H1 (cell line): ENCODE results near the gene TSPAN32.

Experiments
- EP300 ChIP-seq, 2 experiments: IDR thresholded peaks; 1 replicate in 1 of 2; 2 replicates in 1 of 2; pipeline ENCODE4 v1.6.1; 2011 to 2012; ENCODE audit warnings: low read depth in 2 of 2, low read length in 2 of 2, mild to moderate bottlenecking in 2 of 2, borderline replicate concordance in 1 of 2, inconsistent platforms in 1 of 2, moderate library complexity in 1 of 2
- GTF2F1 ChIP-seq: IDR thresholded peaks from 2 replicates; pipeline ENCODE4 v1.6.1; 2012; ENCODE audit warnings: low read depth, low read length, improper control_type of control experiment, borderline replicate concordance
- HDAC6 ChIP-seq: IDR thresholded peaks from one replicate; pipeline ENCODE4 v1.7.1; 2012; ENCODE audit warnings: low read depth, mild to moderate bottlenecking, inconsistent platforms, low read length, moderate library complexity
- POLR2AphosphoS5 ChIP-seq: IDR thresholded peaks from 2 replicates; pipeline ENCODE4 v1.6.1; 2011; ENCODE audit warnings: low read depth, low read length
- RAD21 ChIP-seq, 2 experiments: IDR thresholded peaks in 1 of 2; conservative IDR thresholded peaks in 1 of 2; 2 replicates each; pipeline ENCODE4 v1.6.1; 2011; ENCODE audit warnings: low read depth in 2 of 2, low read length in 2 of 2, improper control_type of control experiment in 1 of 2, inconsistent platforms in 1 of 2, mild to moderate bottlenecking in 1 of 2, moderate library complexity in 1 of 2
- TAF1 ChIP-seq: IDR thresholded peaks from 2 replicates; pipeline ENCODE4 v1.6.1; 2011; ENCODE audit warnings: mild to moderate bottlenecking, low read depth, low read length
- YY1 ChIP-seq: IDR thresholded peaks from 2 replicates; pipeline ENCODE4 v1.6.1; 2011; ENCODE audit warnings: low read depth, mild to moderate bottlenecking, low read length
- TF ChIP-seq, protein P1 (sequence below), 3 experiments: IDR thresholded peaks; 1 replicate in 2 of 3; 2 replicates in 1 of 3; pipeline versions ENCODE4 v1.5.1 to v1.6.1; 2011; ENCODE audit warnings: low read length in 3 of 3, mild to moderate bottlenecking in 3 of 3, inconsistent platforms in 2 of 3, low read depth in 1 of 3, moderate library complexity in 1 of 3; ENCODE audit not compliant: insufficient read depth in 1 of 3; ENCODE audit errors: control extremely low read depth in 1 of 3

DNA sequence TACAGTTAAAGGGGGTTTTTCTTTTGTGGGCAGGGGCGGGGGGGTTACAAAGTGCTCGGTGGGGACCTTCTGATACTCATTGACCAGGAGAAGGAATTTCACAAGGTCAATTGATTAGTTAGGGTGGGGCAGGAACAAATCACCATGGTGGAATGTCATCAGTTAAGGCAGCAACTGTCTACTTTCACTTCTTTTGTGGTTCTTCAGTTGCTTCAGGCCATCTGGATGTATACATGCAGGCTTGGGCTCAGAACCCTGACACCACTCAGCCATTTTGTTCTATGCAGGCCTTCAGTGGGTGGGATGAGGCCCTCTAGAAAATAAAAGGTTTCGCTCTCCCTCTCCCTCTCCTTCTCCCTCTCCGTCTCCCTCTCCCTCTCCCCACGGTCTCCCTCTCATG, 29.6 kb downstream of the TSPAN32 start:
- TF ChIP-seq, protein P1, sequence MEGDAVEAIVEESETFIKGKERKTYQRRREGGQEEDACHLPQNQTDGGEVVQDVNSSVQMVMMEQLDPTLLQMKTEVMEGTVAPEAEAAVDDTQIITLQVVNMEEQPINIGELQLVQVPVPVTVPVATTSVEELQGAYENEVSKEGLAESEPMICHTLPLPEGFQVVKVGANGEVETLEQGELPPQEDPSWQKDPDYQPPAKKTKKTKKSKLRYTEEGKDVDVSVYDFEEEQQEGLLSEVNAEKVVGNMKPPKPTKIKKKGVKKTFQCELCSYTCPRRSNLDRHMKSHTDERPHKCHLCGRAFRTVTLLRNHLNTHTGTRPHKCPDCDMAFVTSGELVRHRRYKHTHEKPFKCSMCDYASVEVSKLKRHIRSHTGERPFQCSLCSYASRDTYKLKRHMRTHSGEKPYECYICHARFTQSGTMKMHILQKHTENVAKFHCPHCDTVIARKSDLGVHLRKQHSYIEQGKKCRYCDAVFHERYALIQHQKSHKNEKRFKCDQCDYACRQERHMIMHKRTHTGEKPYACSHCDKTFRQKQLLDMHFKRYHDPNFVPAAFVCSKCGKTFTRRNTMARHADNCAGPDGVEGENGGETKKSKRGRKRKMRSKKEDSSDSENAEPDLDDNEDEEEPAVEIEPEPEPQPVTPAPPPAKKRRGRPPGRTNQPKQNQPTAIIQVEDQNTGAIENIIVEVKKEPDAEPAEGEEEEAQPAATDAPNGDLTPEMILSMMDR (IDR thresholded peaks at IDR 0.05; ENCODE audit: control extremely low read depth in 1 of 3, insufficient read depth in 1 of 3, low read depth in 1 of 3, low read length in 3 of 3): no peak
- no peak for TF ChIP-seq TAF1
- TF ChIP-seq GTF2F1: no peak
- TF ChIP-seq RAD21 (IDR thresholded peaks at IDR 0.05 in 1 of 2, conservative IDR thresholded peaks at IDR 0.05 in 1 of 2; ENCODE audit: low read depth in 2 of 2, low read length in 2 of 2): no peak
- no peak for TF ChIP-seq EP300 (IDR thresholded peaks at IDR 0.05; ENCODE audit: borderline replicate concordance in 1 of 2, low read depth in 2 of 2, low read length in 2 of 2)
- TF ChIP-seq YY1: no peak
- no peak for TF ChIP-seq POLR2AphosphoS5
- TF ChIP-seq HDAC6: no peak
